ENCODE results near the gene ITGA6.

DNA sequence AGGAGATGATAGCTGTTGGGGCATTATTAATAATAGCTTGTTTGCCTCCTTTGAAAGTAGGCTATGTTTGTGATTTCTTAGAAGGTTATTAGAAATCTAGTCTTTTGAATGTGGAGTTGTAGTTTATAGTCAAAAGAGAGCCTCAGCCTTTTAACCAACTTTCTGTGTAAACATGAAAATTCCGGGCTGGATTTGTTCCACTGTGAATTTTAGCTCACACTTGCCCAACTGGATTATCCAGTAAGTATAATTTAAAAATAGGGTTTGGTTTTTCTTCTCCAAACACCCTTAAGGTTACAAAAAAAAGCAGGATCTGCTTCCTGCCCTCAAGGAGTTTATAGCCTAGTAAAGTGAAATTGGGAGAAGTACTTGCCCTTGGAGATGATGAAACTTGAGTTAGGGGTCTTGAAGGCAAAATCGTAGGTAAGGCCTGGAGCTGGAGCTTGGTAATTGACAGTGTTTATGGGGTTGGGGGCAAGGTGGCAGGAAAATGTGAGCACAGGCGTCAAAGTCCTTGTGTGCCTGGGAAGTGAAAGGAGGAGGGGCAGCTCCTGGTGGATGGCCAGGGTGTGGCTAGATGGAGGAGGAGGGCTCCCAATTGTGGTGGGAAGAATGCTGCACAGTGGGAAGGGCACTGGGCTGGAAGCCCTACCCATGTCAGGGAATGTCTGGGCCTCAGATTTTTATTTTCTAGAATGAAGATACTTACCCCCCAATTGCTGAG is 21.3 kb downstream of the ITGA6 start:
- TF ChIP-seq, protein P1, sequence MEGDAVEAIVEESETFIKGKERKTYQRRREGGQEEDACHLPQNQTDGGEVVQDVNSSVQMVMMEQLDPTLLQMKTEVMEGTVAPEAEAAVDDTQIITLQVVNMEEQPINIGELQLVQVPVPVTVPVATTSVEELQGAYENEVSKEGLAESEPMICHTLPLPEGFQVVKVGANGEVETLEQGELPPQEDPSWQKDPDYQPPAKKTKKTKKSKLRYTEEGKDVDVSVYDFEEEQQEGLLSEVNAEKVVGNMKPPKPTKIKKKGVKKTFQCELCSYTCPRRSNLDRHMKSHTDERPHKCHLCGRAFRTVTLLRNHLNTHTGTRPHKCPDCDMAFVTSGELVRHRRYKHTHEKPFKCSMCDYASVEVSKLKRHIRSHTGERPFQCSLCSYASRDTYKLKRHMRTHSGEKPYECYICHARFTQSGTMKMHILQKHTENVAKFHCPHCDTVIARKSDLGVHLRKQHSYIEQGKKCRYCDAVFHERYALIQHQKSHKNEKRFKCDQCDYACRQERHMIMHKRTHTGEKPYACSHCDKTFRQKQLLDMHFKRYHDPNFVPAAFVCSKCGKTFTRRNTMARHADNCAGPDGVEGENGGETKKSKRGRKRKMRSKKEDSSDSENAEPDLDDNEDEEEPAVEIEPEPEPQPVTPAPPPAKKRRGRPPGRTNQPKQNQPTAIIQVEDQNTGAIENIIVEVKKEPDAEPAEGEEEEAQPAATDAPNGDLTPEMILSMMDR (conservative IDR thresholded peaks at IDR 0.05; ENCODE audit: low read length): no peak
- no peak for TF ChIP-seq EZH2phosphoT487 (IDR thresholded peaks at IDR 0.05; ENCODE audit: borderline replicate concordance, low read depth, low read length)

Data from OCI-LY7 (cell line).